WTC11 (cell line): ENCODE data around the gene RHOT2. TPM values are rescaled to one million over a fixed set of nuclear protein-coding genes. Genes with fewer than 3 reads are reported as not detected.
A peak's percentile ranks its signal among the peaks of the same experiment; 100 is the strongest.

Experiments used
- ATF1 ChIP-seq: sonication (generic); formaldehyde crosslinking; IDR thresholded peaks from 2 replicates; pipeline ENCODE4 v1.8.1; 2023; ENCODE audit warnings: mild to moderate bottlenecking, moderate library complexity, missing genetic modification reagents
- CREB1 ChIP-seq: sonication (generic); formaldehyde crosslinking; IDR thresholded peaks from 2 replicates; pipeline ENCODE4 v1.8.0; 2023; ENCODE audit warnings: mild to moderate bottlenecking, missing genetic modification reagents
- CREM ChIP-seq: sonication (generic); formaldehyde crosslinking; IDR thresholded peaks from 2 replicates; pipeline ENCODE4 v1.8.1; 2022; ENCODE audit warnings: mild to moderate bottlenecking, missing genetic modification reagents, moderate library complexity
- CTCF ChIP-seq: fragments of 200-600 bp; IDR thresholded peaks from 2 replicates; pipeline ENCODE4 v1.8.0; 2022; ENCODE audit warnings: antibody characterized with exemption
- E2F5 ChIP-seq: sonication (generic); formaldehyde crosslinking; IDR thresholded peaks from 2 replicates; pipeline ENCODE4 v1.8.1; 2022; ENCODE audit warnings: mild to moderate bottlenecking, moderate library complexity, missing genetic modification reagents
- ELF4 ChIP-seq: sonication (generic); formaldehyde crosslinking; IDR thresholded peaks from 2 replicates; pipeline ENCODE4 v1.8.1; 2022; ENCODE audit warnings: low read depth, mild to moderate bottlenecking, moderate library complexity, missing genetic modification reagents
- EMX1 ChIP-seq: fragments of 250-450 bp; sonication (Bioruptor Pico); IDR thresholded peaks from 2 replicates; pipeline ENCODE4 v1.8.0; 2021; ENCODE audit warnings: mild to moderate bottlenecking
- ERG ChIP-seq: fragments of 250-450 bp; sonication (Bioruptor Pico); IDR thresholded peaks from 2 replicates; pipeline ENCODE4 v1.8.0; 2021; ENCODE audit warnings: mild to moderate bottlenecking
- ESRRA ChIP-seq: sonication (generic); formaldehyde crosslinking; IDR thresholded peaks from 2 replicates; pipeline ENCODE4 v1.8.1; 2022; ENCODE audit warnings: mild to moderate bottlenecking, missing genetic modification reagents, borderline replicate concordance
- FOXK1 ChIP-seq: sonication (generic); formaldehyde crosslinking; IDR thresholded peaks from 2 replicates; pipeline ENCODE4 v1.8.0; 2022; ENCODE audit warnings: mild to moderate bottlenecking, moderate library complexity, missing genetic modification reagents
- FOXP4 ChIP-seq: sonication (generic); formaldehyde crosslinking; IDR thresholded peaks from 2 replicates; pipeline ENCODE4 v1.8.0; 2022; ENCODE audit warnings: mild to moderate bottlenecking, missing genetic modification reagents
- GABPB1 ChIP-seq: sonication (generic); formaldehyde crosslinking; IDR thresholded peaks from 2 replicates; pipeline ENCODE4 v1.8.1; 2023; ENCODE audit warnings: mild to moderate bottlenecking, missing genetic modification reagents
- GRHL2 ChIP-seq: fragments of 250-450 bp; sonication (Bioruptor Pico); IDR thresholded peaks from 2 replicates; pipeline ENCODE4 v1.8.0; 2022; ENCODE audit warnings: mild to moderate bottlenecking, moderate library complexity; ENCODE audit not compliant: insufficient replicate concordance, severe bottlenecking
- HMGA2 ChIP-seq: fragments of 250-450 bp; sonication (Bioruptor Pico); IDR thresholded peaks from 2 replicates; pipeline ENCODE4 v1.4.0; 2021; ENCODE audit warnings: mild to moderate bottlenecking, moderate library complexity
- IRF2 ChIP-seq: sonication (generic); formaldehyde crosslinking; IDR thresholded peaks from 2 replicates; pipeline ENCODE4 v1.8.0; 2022; ENCODE audit warnings: low read depth, missing genetic modification reagents, borderline replicate concordance
- JUN ChIP-seq: sonication (generic); formaldehyde crosslinking; IDR thresholded peaks from 2 replicates; pipeline ENCODE4 v1.8.0; 2023; ENCODE audit warnings: mild to moderate bottlenecking, missing genetic modification reagents
- MAX ChIP-seq: sonication (generic); formaldehyde crosslinking; IDR thresholded peaks from 2 replicates; pipeline ENCODE4 v1.8.0; 2022; ENCODE audit warnings: mild to moderate bottlenecking, missing genetic modification reagents
- MLX ChIP-seq: sonication (generic); formaldehyde crosslinking; IDR thresholded peaks from 2 replicates; pipeline ENCODE4 v1.8.1; 2023; ENCODE audit warnings: mild to moderate bottlenecking, missing genetic modification reagents, moderate library complexity
- NFATC4 ChIP-seq: fragments of 250-450 bp; sonication (Bioruptor Pico); IDR thresholded peaks from 2 replicates; pipeline ENCODE4 v1.9.0; 2021; ENCODE audit warnings: mild to moderate bottlenecking
- NFYB ChIP-seq: sonication (generic); formaldehyde crosslinking; conservative IDR thresholded peaks from 2 replicates; pipeline ENCODE4 v1.8.0; 2022; ENCODE audit warnings: low read depth, missing genetic modification reagents
- NR1H2 ChIP-seq: sonication (generic); formaldehyde crosslinking; IDR thresholded peaks from 2 replicates; pipeline ENCODE4 v1.9.0; 2021; ENCODE audit warnings: mild to moderate bottlenecking, moderate library complexity, missing genetic modification reagents
- PRDM15 ChIP-seq: sonication (generic); formaldehyde crosslinking; IDR thresholded peaks from 2 replicates; pipeline ENCODE4 v1.8.0; 2022; ENCODE audit warnings: missing genetic modification reagents
- SMAD3 ChIP-seq: sonication (generic); formaldehyde crosslinking; IDR thresholded peaks from 2 replicates; pipeline ENCODE4 v1.8.0; 2022; ENCODE audit warnings: missing genetic modification reagents, mild to moderate bottlenecking, borderline replicate concordance
- SP1 ChIP-seq: sonication (generic); formaldehyde crosslinking; conservative IDR thresholded peaks from 2 replicates; pipeline ENCODE4 v1.8.1; 2022; ENCODE audit warnings: missing genetic modification reagents
- TEAD4 ChIP-seq: sonication (generic); formaldehyde crosslinking; IDR thresholded peaks from 2 replicates; pipeline ENCODE4 v1.8.0; 2022; ENCODE audit warnings: mild to moderate bottlenecking, missing genetic modification reagents
- ZNF121 ChIP-seq: sonication (generic); formaldehyde crosslinking; IDR thresholded peaks from 2 replicates; pipeline ENCODE4 v1.8.0; 2023; ENCODE audit warnings: missing genetic modification reagents
- ZNF138 ChIP-seq: sonication (generic); formaldehyde crosslinking; conservative IDR thresholded peaks from 2 replicates; pipeline ENCODE4 v1.8.1; 2022; ENCODE audit warnings: mild to moderate bottlenecking, moderate library complexity, missing genetic modification reagents
- ZNF416 ChIP-seq: fragments of 250-450 bp; sonication (Bioruptor Pico); IDR thresholded peaks from 2 replicates; pipeline ENCODE4 v1.9.0; 2021; ENCODE audit warnings: mild to moderate bottlenecking, inconsistent platforms
- ZNF425 ChIP-seq: fragments of 250-450 bp; sonication (Bioruptor Pico); conservative IDR thresholded peaks from 2 replicates; pipeline ENCODE4 v1.9.0; 2021; ENCODE audit warnings: mild to moderate bottlenecking
- total RNA-seq: library from RNA; stranded (reverse); gene quantifications from 3 replicates; pipeline ENCODE4 v1.2.3, GENCODE V29; 2021

RHOT2 gene
- total RNA-seq, 1 experiment from 2014 or later = 285 TPM

GRCh38 chr16:720447-720989 is 52.6 kb downstream of the RHOT2 start (continued):
- TF ChIP-seq E2F5 (CRISPR knock-in tag) = no peak
- no peak for TF ChIP-seq ATF1 (CRISPR knock-in tag)
- no peak for TF ChIP-seq PRDM15
- TF ChIP-seq TEAD4 (CRISPR knock-in tag) = 0 out of 2 replicates have a peak, but pooled peaks have one; percentile 20
- TF ChIP-seq NR1H2 = no peak
- no peak for TF ChIP-seq EMX1 (CRISPR knock-in tag)
- no peak for TF ChIP-seq ZNF425
- no peak for TF ChIP-seq IRF2
- TF ChIP-seq FOXK1 (CRISPR knock-in tag) = no peak
- no peak; the same call in 1 of the 2 replicates for TF ChIP-seq CTCF
- no peak for TF ChIP-seq MLX (CRISPR knock-in tag)
- TF ChIP-seq ZNF138 = no peak
- no peak for TF ChIP-seq GABPB1
- TF ChIP-seq HMGA2 = no peak
- TF ChIP-seq ZNF121 = peak; percentile 89
- no peak for TF ChIP-seq ZNF416 (CRISPR knock-in tag)
- TF ChIP-seq SMAD3 (CRISPR knock-in tag) = no peak
- peak; percentile 73 for TF ChIP-seq MAX (CRISPR knock-in tag)
- no peak for TF ChIP-seq FOXP4
- no peak for TF ChIP-seq JUN (CRISPR knock-in tag)
- TF ChIP-seq NFATC4 (CRISPR knock-in tag) = no peak
- no peak for TF ChIP-seq NFYB (CRISPR knock-in tag)
- no peak for TF ChIP-seq CREM (CRISPR knock-in tag)
- TF ChIP-seq ELF4 = no peak
- TF ChIP-seq SP1 (CRISPR knock-in tag) = no peak
- no peak for TF ChIP-seq GRHL2 (CRISPR knock-in tag)
- no peak for TF ChIP-seq CREB1 (CRISPR knock-in tag)
- no peak for TF ChIP-seq ESRRA (CRISPR knock-in tag)
- TF ChIP-seq ERG (CRISPR knock-in tag) = no peak
